GM21723 (cell line): ENCODE measurements around the gene WRAP73.

Experiments
- ATAC-seq: cut with Tn5 transposase; IDR thresholded peaks from one replicate; pipeline ENCODE4 v1.9.1; 2021; ENCODE audit warnings: mild to moderate bottlenecking, moderate library complexity; ENCODE audit not compliant: unreplicated experiment

The WRAP73 gene

DNA sequence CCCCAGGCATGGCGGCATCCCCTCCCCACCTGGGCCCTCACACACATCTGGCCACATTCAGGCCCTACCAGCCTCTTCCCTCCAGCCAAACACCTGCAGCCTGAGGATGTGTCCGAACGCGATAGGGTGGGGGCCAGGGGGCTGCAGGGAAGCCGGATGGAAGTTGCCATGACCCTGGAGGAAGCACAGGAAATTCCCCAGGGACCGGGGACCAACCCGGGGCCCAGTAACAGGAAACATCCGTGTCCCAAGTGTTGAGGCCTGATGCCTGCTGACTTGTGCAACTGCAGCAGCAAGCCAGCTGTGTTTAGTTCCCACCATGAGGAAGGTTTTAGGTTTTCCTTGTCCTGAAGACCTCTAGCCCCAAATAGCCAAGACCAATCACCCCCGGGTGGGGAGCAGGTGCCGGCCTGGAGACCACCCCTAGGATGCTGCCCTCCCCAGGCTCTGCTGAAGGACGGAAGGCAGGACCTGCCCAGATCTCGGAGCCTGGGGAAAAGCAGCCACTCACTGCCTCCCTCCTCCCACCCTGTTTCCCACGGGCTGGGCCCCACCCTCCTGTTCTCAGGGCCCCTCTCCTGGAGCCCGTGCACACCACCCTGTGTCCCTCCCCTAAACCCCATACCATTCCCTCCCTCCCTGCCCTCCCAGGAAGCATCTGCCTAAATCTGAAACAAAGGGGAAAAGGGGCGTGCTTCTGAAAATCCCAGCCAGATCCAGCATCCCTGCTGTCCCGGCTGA is 68.4 kb downstream of the WRAP73 start:
- ATAC-seq = no peak
